B cell (primary cell): ENCODE results near the gene DUSP1. TPM values are rescaled to one million over a fixed set of nuclear protein-coding genes. Genes with fewer than 3 reads are reported as not detected.

Experiments
- ATAC-seq: fragments of 200-7000 bp; cut with Tn5 transposase; one replicate; pipeline ENCODE4 v1.10.0; 2021; ENCODE audit warnings: low read depth, mild to moderate bottlenecking, moderate number of reproducible peaks, moderate library complexity
- CTCF ChIA-PET: fragments of 350-600 bp; sonication (Branson Sonifier 250); formaldehyde crosslinking; loops from one replicate; lab custom pipeline; 2021; ENCODE audit warnings: antibody characterized with exemption, inconsistent platforms; lab: Charles Lee
- POLR2A ChIA-PET: fragments of 350-600 bp; sonication (Branson Sonifier 250); formaldehyde crosslinking; loops from one replicate; lab custom pipeline; 2021; ENCODE audit warnings: antibody characterized with exemption; lab: Charles Lee
- DNase-seq: peaks from one replicate; pipeline ENCODE4 v3.0.0; 2013
- H2AFZ ChIP-seq: 2 replicates; pipeline ENCODE4 v1.6.1; 2012; ENCODE audit warnings: mild to moderate bottlenecking, low read depth, low read length; ENCODE audit not compliant: insufficient read depth, poor library complexity, severe bottlenecking
- H3K27ac ChIP-seq, 2 donors: 1 replicate in 1 of 2; 2 replicates in 1 of 2; pipeline ENCODE4 v1.5.1; 2012 to 2013; ENCODE audit warnings: low read length in 2 of 2, mild to moderate bottlenecking in 2 of 2, moderate library complexity in 1 of 2
- H3K27me3 ChIP-seq, 4 experiments: fragments of 200-600 bp in 1 of 4; sonication (generic) in 1 of 4; replicated peaks in 1 of 4; 1 replicate in 2 of 4; 2 replicates in 2 of 4; pipeline versions ENCODE4 v1.6.1 to v1.7.0; 2013 to 2016; ENCODE audit warnings: low read length in 3 of 4, mild to moderate bottlenecking in 2 of 4, mixed read lengths in 1 of 4, moderate library complexity in 1 of 4; ENCODE audit not compliant: insufficient read depth in 4 of 4, control insufficient read depth in 3 of 4; ENCODE audit errors: control extremely low read depth in 1 of 4
- H3K36me3 ChIP-seq, 2 experiments: replicated peaks in 1 of 2; 1 replicate in 1 of 2; 2 replicates in 1 of 2; pipeline versions ENCODE4 v1.6.1 to v1.7.1; 2013; ENCODE audit warnings: low read length in 1 of 2; ENCODE audit not compliant: insufficient read depth in 2 of 2, control insufficient read depth in 1 of 2; ENCODE audit errors: control extremely low read depth in 1 of 2, extremely low read depth in 1 of 2
- H3K4me1 ChIP-seq, 2 donors: fragments of 200-600 bp in 1 of 2; sonication (generic) in 1 of 2; 1 replicate in 1 of 2; 2 replicates in 1 of 2; pipeline versions ENCODE4 v1.5.1 to v1.6.1; 2013 to 2017; ENCODE audit warnings: low read length in 2 of 2; ENCODE audit not compliant: control insufficient read depth in 2 of 2, insufficient read depth in 2 of 2
- H3K4me2 ChIP-seq: replicated peaks from 2 replicates; pipeline ENCODE3; 2012; ENCODE audit warnings: mild to moderate bottlenecking, low read depth, low read length; ENCODE audit not compliant: poor library complexity, severe bottlenecking
- H3K4me3 ChIP-seq, 5 experiments: fragments of 200-600 bp in 1 of 5; sonication (generic) in 1 of 5; 1 replicate in 3 of 5; 2 replicates in 2 of 5; pipeline versions ENCODE4 v1.5.1 to v1.7.0; 2011 to 2016; ENCODE audit warnings: low read length in 4 of 5, mild to moderate bottlenecking in 4 of 5, low read depth in 2 of 5, control low read depth in 1 of 5, moderate library complexity in 1 of 5; ENCODE audit not compliant: insufficient read depth in 1 of 5; ENCODE audit errors: control extremely low read depth in 1 of 5, extremely low read depth in 1 of 5
- H3K79me2 ChIP-seq: fragments of 200-600 bp; sonication (generic); one replicate; pipeline ENCODE4 v1.6.0; 2016; ENCODE audit warnings: low read length; ENCODE audit not compliant: control insufficient read depth, insufficient read depth
- H3K9ac ChIP-seq: fragments of 200-600 bp; sonication (generic); 2 replicates; pipeline ENCODE4 v1.6.1; 2017; ENCODE audit warnings: mild to moderate bottlenecking, low read length, moderate library complexity
- H3K9me3 ChIP-seq, 3 donors: one replicate each; pipeline versions ENCODE4 v1.6.1 to v1.7.1; 2013; ENCODE audit warnings: low read length in 2 of 3; ENCODE audit not compliant: control insufficient read depth in 2 of 3, insufficient read depth in 1 of 3; ENCODE audit errors: control extremely low read depth in 1 of 3
- H4K20me1 ChIP-seq: 2 replicates; pipeline ENCODE4 v1.6.0; 2012; ENCODE audit warnings: mild to moderate bottlenecking, low read length; ENCODE audit not compliant: insufficient read depth, control insufficient read depth, poor library complexity, severe bottlenecking
- H3K27ac Mint-ChIP-seq: one replicate; pipeline ENCODE4 v1.8.0; 2021; ENCODE audit warnings: mixed read lengths
- H3K27me3 Mint-ChIP-seq: one replicate; pipeline ENCODE4 v1.8.0; 2021; ENCODE audit warnings: mixed read lengths
- H3K4me1 Mint-ChIP-seq: one replicate; pipeline ENCODE4 v1.8.0; 2021; ENCODE audit warnings: mixed read lengths
- H3K4me3 Mint-ChIP-seq: one replicate; pipeline ENCODE4 v1.8.0; 2021; ENCODE audit warnings: mixed read lengths
- H3K9me3 Mint-ChIP-seq: one replicate; pipeline ENCODE4 v1.8.0; 2022; ENCODE audit warnings: mixed read lengths; ENCODE audit not compliant: insufficient read depth
- EZH2 ChIP-seq: IDR thresholded peaks from 2 replicates; pipeline ENCODE4 v1.6.1; 2012; ENCODE audit warnings: borderline replicate concordance, low read depth, mild to moderate bottlenecking, moderate library complexity, low read length; ENCODE audit not compliant: insufficient read depth, poor library complexity, severe bottlenecking
- WGBS: methylation state at CpG from one replicate; pipeline ENCODE4 v1.1.5; 2013; ENCODE audit warnings: missing lambda C conversion rate; ENCODE audit not compliant: insufficient coverage; 5-methylcytosine and 5-hydroxymethylcytosine counted together
- intact Hi-C: fragments of 100-400 bp; cut with micrococcal nuclease; formaldehyde crosslinking; loops from one replicate; pipeline ENCODE4 v1.10.0; 2022
- polyA plus RNA-seq: library from polyadenylated mRNA; depleted of rRNA; stranded (reverse); fragments of >200 nt; gene quantifications from 2 replicates; pipeline ENCODE4 v1.2.3, GENCODE V29; 2012
- total RNA-seq, 2 donors: library from RNA; stranded (reverse); fragments of 120-200 nt in 1 of 2; gene quantifications; 1 replicate in 1 of 2; 2 replicates in 1 of 2; pipeline versions ENCODE4 v1.2.3 to v1.2.4, GENCODE V29; 2013 to 2022
- TF ChIP-seq, protein P1 (sequence below): fragments of 200-600 bp; IDR thresholded peaks from one replicate; pipeline ENCODE4 v1.8.0; 2022; ENCODE audit warnings: antibody characterized with exemption, mild to moderate bottlenecking

Gene DUSP1
- total and polyA plus RNA-seq, 2 donors (not counting 1 experiment from before 2014, with no cell fraction given), result 71.2 to 4,228 TPM

- no peaks in the 10 kb centered on the region for H4K20me1 ChIP-seq
- peak overlapping the region; percentile 56 for H3K9ac ChIP-seq
- TF ChIP-seq EZH2, result no peak
- TF ChIP-seq, protein P1, sequence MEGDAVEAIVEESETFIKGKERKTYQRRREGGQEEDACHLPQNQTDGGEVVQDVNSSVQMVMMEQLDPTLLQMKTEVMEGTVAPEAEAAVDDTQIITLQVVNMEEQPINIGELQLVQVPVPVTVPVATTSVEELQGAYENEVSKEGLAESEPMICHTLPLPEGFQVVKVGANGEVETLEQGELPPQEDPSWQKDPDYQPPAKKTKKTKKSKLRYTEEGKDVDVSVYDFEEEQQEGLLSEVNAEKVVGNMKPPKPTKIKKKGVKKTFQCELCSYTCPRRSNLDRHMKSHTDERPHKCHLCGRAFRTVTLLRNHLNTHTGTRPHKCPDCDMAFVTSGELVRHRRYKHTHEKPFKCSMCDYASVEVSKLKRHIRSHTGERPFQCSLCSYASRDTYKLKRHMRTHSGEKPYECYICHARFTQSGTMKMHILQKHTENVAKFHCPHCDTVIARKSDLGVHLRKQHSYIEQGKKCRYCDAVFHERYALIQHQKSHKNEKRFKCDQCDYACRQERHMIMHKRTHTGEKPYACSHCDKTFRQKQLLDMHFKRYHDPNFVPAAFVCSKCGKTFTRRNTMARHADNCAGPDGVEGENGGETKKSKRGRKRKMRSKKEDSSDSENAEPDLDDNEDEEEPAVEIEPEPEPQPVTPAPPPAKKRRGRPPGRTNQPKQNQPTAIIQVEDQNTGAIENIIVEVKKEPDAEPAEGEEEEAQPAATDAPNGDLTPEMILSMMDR, result no peak
- intact Hi-C loops, result loop anchor here (1.0 to 10.0 kb wide), 3 partner anchors 29 to 1393 kb away; partner anchors contain the start of genes FBXW11 and NPM1
- H3K27me3 ChIP-seq, result no peaks in the 10 kb centered on the region
- H3K4me1 ChIP-seq, result peaks cover 29 to 31% of the 10 kb centered on the region in 2 donors
- H3K4me3 ChIP-seq, result peak overlapping the region in 2 of 5 experiments; percentile 18 to 44
- H2AFZ ChIP-seq, result peak overlapping the region; percentile 61
- ATAC-seq (peak; percentile 7), DNase-seq (no peak)
- Mint-ChIP-seq H3K4me3 (peak overlapping the region; percentile 61), H3K9me3 (no peaks in the 10 kb centered on the region), H3K27ac (peak overlapping the region; percentile 90), H3K4me1 (peaks cover 44% of the 10 kb centered on the region), H3K27me3 (no peaks in the 10 kb centered on the region)
- peak overlapping the region; percentile 84 to 96 for H3K27ac ChIP-seq
- ChIA-PET CTCF (interaction anchor here (0.6 to 2.4 kb wide), 10 partner anchors 10 to 351 kb away, joined by 3 to 7 read pairs (median 4); no protein-coding TSS in a partner anchor), POLR2A (interaction anchor here (0.9 to 1.3 kb wide), 4 partner anchors 11 to 57 kb away, joined by 3 to 5 read pairs (median 4); no protein-coding TSS in a partner anchor)
- H3K36me3 ChIP-seq, result no peaks in the 10 kb centered on the region
- no peaks in the 10 kb centered on the region for H3K9me3 ChIP-seq
- WGBS, result 91% methylated on average over 7 of the region's 13 CpGs
- H3K79me2 ChIP-seq, result peaks cover 11% of the 10 kb centered on the region
- H3K4me2 ChIP-seq, result peak overlapping the region; percentile 70
These were observed 7.2 kb upstream of the DUSP1 start for GRCh38 chr5:172777881-172778814.

GRCh38 chr5:172776235-172776594 lies 5.2 kb upstream of the DUSP1 start:
- H2AFZ ChIP-seq, result no peak overlapping the region
- ATAC-seq, result no peak
- POLR2A ChIA-PET, result no interaction called here
- no peak for DNase-seq
- H3K4me3 ChIP-seq, result no peak overlapping the region
- no peaks in the 10 kb centered on the region for H3K36me3 ChIP-seq
- H3K27me3 ChIP-seq, result no peaks in the 10 kb centered on the region
- H3K4me2 ChIP-seq, result no peak overlapping the region
- peaks cover 12% of the 10 kb centered on the region for H3K79me2 ChIP-seq
- no peak overlapping the region for H3K9ac ChIP-seq
- H3K27ac ChIP-seq, result no peak overlapping the region
- Mint-ChIP-seq H3K4me3 (no peak overlapping the region), H3K27me3 (no peaks in the 10 kb centered on the region), H3K4me1 (peaks cover 54% of the 10 kb centered on the region), H3K27ac (no peak overlapping the region), H3K9me3 (no peaks in the 10 kb centered on the region)
- H3K4me1 ChIP-seq, result peaks cover 35 to 45% of the 10 kb centered on the region in 2 donors
- no peaks in the 10 kb centered on the region for H3K9me3 ChIP-seq
- intact Hi-C loops, result loop anchor here (10.0 kb wide), 2 partner anchors 771 to 1391 kb away; partner anchors contain the start of genes FBXW11 and NPM1
- WGBS, result no CpG with 5 or more reads among the region's 2 CpGs
- CTCF ChIA-PET, result interaction anchor here (1.2 to 2.4 kb wide), 3 partner anchors 17 to 157 kb away, joined by 3 to 5 read pairs (median 4); no protein-coding TSS in a partner anchor
- H4K20me1 ChIP-seq, result no peaks in the 10 kb centered on the region
- TF ChIP-seq EZH2, result no peak
- TF ChIP-seq, protein P1, result no peak
